Measurements from ENCODE around the gene HELQ. TPM values are rescaled to one million over a fixed set of nuclear protein-coding genes. Genes with fewer than 3 reads are reported as not detected.
A peak's percentile ranks its signal among the peaks of the same experiment; 100 is the strongest.

Gene HELQ
- total RNA-seq, 2 experiments from 2014 or later: 7.9 to 10.9 TPM

DNA sequence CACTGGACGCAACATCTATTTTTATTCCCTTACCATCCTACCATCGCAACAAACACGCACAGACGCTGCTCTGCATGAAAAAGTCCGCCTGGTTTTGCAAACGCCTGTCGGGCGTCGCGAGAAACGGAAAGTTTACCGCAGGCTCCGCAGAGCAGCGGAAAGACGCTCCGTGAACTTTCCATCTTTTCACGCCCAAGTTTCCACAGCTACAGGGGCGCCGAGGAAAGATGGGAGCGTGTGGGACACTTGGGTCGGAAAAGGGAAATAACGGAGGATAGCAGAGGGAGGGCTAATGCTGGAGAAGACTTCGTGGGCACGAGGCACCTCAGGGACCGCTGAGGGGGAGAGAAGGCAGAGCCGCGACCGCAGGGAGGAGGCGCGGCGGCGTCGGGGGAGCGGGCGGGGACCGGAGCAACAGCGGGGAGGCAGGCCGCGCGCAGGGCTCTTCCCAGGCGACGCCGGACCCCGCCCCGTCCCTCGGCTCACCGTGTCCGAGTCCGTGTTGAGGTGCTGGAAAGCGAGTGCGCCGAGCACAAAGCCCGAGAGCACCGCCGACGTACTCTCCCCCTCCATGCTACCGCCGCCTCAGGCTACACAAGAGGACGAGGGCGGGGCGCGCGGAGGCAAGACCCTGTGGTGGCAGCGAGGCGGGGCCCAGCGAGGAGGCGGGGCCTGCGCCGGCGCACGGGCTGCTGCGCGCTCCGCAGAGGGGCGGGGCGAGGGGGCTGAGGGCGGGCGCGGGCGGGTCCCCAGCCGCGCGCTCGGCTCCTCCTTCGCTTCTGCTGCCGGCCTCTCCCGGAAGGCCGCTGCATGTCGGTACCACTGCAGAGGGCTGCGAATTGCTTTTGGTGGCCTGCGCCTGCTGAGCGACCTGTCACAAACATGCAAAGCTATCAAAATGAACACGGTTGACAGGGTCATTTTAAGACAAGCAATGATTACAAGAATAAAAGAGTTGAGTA is 29.2 kb upstream of the HELQ start, which contains the start of gene ABRAXAS1:
Gene ABRAXAS1, minus strand, starts transcription at position 601 of the 962 bp plus-strand sequence. Its CDS starts 28 bp downstream, at position 573.
- no peaks in the 10 kb centered on the region for H3K9me3 Mint-ChIP-seq
- CTCF ChIA-PET: interaction anchor here (0.6 to 1.3 kb wide), 3 partner anchors 13 to 203 kb away, joined by 3 to 4 read pairs (median 3); no protein-coding TSS in a partner anchor
- DNase-seq: peak; percentile 92
- no peaks in the 10 kb centered on the region for H3K27me3 Mint-ChIP-seq (ENCODE audit: low read depth)
- peaks cover 4% of the 10 kb centered on the region for H3K36me3 Mint-ChIP-seq (ENCODE audit: low read depth)
- intact Hi-C loops (cut with micrococcal nuclease): loop anchor here (1.0 to 10.0 kb wide), 10 partner anchors 20 to 1200 kb away; partner anchors contain the start of genes COPS4, COQ2, GPAT3 and HELQ
- H3K27ac Mint-ChIP-seq: peak within 1 kb of the TSS; percentile 91
- peaks cover 19% of the 10 kb centered on the region for H3K4me1 Mint-ChIP-seq (ENCODE audit: low read depth)
- H3K4me3 Mint-ChIP-seq: peak within 1 kb of the TSS; percentile 99

- intact Hi-C loops (cut with micrococcal nuclease): no loop called here
- DNase-seq: no peak
- no peak overlapping the region for H3K27ac Mint-ChIP-seq
- H3K9me3 Mint-ChIP-seq: no peaks in the 10 kb centered on the region
- no peak overlapping the region for H3K4me3 Mint-ChIP-seq
- CTCF ChIA-PET: interaction anchor here (0.6 kb wide), 1 partner anchor 368 kb away, joined by 4 read pairs; no protein-coding TSS in a partner anchor
- H3K27me3 Mint-ChIP-seq (ENCODE audit: low read depth): no peaks in the 10 kb centered on the region
- peaks cover 6% of the 10 kb centered on the region for H3K4me1 Mint-ChIP-seq (ENCODE audit: low read depth)
- H3K36me3 Mint-ChIP-seq (ENCODE audit: low read depth): peaks cover 17% of the 10 kb centered on the region
Observed at GRCh38 chr4:83473966-83474365, 18.3 kb upstream of the HELQ start.

GRCh38 chr4:83473423-83473822 is 17.8 kb upstream of the HELQ start:
- Mint-ChIP-seq H3K9me3 (no peaks in the 10 kb centered on the region), H3K27ac (no peak overlapping the region), H3K27me3 (ENCODE audit: low read depth) (no peaks in the 10 kb centered on the region), H3K36me3 (ENCODE audit: low read depth) (peaks cover 18% of the 10 kb centered on the region), H3K4me3 (no peak overlapping the region), H3K4me1 (ENCODE audit: low read depth) (peaks cover 6% of the 10 kb centered on the region)
- intact Hi-C loops (cut with micrococcal nuclease): no loop called here
- DNase-seq: no peak
- CTCF ChIA-PET: no interaction called here

- DNase-seq: no peak
- CTCF ChIA-PET: interaction anchor here (1.7 to 2.6 kb wide), 2 partner anchors 99 to 173 kb away, joined by 5 to 15 read pairs; partner anchors contain the start of gene COQ2
- H3K4me1 Mint-ChIP-seq (ENCODE audit: low read depth): peaks cover 42% of the 10 kb centered on the region
- H3K4me3 Mint-ChIP-seq: peak overlapping the region; percentile 100
- no peaks in the 10 kb centered on the region for H3K27me3 Mint-ChIP-seq (ENCODE audit: low read depth)
- intact Hi-C loops (cut with micrococcal nuclease): no loop called here
- H3K9me3 Mint-ChIP-seq: no peaks in the 10 kb centered on the region
- H3K27ac Mint-ChIP-seq: peak overlapping the region; percentile 100
- peaks cover 41% of the 10 kb centered on the region for H3K36me3 Mint-ChIP-seq (ENCODE audit: low read depth)
Observed at GRCh38 chr4:83456184-83456501, 520 bp upstream of the HELQ start.

DNA sequence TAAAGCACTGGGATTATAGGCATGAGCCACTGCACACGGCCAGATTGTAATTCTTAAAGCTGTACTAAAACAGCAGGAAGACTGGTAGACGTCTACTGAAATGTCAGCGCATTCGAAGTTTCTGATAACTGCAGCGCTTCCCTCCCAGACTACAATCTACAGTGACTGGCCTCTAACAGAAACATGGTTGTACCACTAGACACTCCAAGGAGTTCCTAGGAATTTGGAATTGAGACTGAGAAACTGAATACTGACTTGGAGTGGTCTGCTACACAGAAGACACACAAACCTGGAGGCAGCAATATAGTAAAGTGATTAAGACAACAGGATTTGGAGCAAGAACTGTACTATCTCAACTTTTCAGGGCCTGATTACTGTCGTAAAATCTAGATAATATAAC is 937 bp downstream of the HELQ start:
- no peaks in the 10 kb centered on the region for H3K27me3 Mint-ChIP-seq (ENCODE audit: low read depth)
- H3K4me3 Mint-ChIP-seq: peak overlapping the region; percentile 100
- intact Hi-C loops (cut with micrococcal nuclease): loop anchor here (1.0 to 2.0 kb wide), 15 partner anchors 31 to 1128 kb away; partner anchors contain the start of genes ABRAXAS1, CDS1, COPS4 and COQ2
- CTCF ChIA-PET: interaction anchor here (1.0 to 2.6 kb wide), 3 partner anchors 94 to 172 kb away, joined by 5 to 15 read pairs (median 5); partner anchors contain the start of gene COQ2
- peak overlapping the region; percentile 100 for H3K27ac Mint-ChIP-seq
- peaks cover 43% of the 10 kb centered on the region for H3K36me3 Mint-ChIP-seq (ENCODE audit: low read depth)
- no peaks in the 10 kb centered on the region for H3K9me3 Mint-ChIP-seq
- peaks cover 46% of the 10 kb centered on the region for H3K4me1 Mint-ChIP-seq (ENCODE audit: low read depth)
- DNase-seq: no peak

DNA sequence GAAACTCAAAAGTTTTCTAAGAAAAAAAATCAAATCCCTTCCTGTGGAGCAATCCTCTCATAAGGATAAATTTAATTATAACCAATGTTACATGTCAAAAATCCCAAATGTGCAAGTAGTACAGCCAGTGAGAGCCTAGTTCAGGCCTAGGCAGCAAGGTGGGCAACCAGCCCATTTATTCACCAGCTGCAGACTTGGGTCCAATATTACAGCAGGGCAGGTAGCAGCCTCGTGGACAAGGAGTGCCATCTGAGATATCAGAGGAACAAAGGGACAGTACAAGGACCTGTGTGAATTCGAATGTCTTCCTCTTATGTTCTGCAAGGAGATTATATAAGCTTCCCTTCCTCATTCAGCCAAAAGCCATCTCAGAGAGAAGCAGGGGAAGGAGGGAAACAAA is 6.6 kb downstream of the HELQ start:
- CTCF ChIA-PET: no interaction called here
- DNase-seq: no peak
- Mint-ChIP-seq H3K27ac (peak overlapping the region; percentile 37), H3K9me3 (no peaks in the 10 kb centered on the region), H3K4me3 (no peak overlapping the region), H3K36me3 (ENCODE audit: low read depth) (peaks cover 24% of the 10 kb centered on the region), H3K4me1 (ENCODE audit: low read depth) (peaks cover 29% of the 10 kb centered on the region), H3K27me3 (ENCODE audit: low read depth) (no peaks in the 10 kb centered on the region)
- intact Hi-C loops (cut with micrococcal nuclease): no loop called here

DNA sequence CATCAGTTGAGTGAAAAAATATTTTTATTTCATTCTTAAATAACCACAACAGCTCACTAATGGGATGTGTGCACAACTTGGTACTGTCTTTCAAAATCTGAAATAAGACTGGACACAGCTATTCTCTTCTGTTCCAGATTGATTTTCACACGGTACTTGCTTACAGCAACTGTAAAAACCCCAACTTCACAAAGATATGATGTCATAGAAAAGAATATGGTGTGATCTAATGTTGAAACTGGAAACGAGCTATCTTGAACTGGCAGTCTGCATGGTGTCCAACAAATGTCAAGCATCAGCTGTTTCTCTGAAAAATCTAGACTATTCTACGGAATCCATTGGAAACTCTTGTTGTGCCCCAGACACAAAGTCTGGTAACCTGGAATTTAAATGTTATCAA is 14.7 kb downstream of the HELQ start:
- CTCF ChIA-PET: no interaction called here
- H3K36me3 Mint-ChIP-seq (ENCODE audit: low read depth): peaks cover 11% of the 10 kb centered on the region
- intact Hi-C loops (cut with micrococcal nuclease): no loop called here

GRCh38 chr4:83440148-83440814 is 15.3 kb downstream of the HELQ start:
- no peak overlapping the region for H3K4me3 Mint-ChIP-seq
- H3K9me3 Mint-ChIP-seq: no peaks in the 10 kb centered on the region
- CTCF ChIA-PET: no interaction called here
- DNase-seq: no peak
- peaks cover 11% of the 10 kb centered on the region for H3K36me3 Mint-ChIP-seq (ENCODE audit: low read depth)
- intact Hi-C loops (cut with micrococcal nuclease): no loop called here
- H3K4me1 Mint-ChIP-seq (ENCODE audit: low read depth): peaks cover 2% of the 10 kb centered on the region
- no peaks in the 10 kb centered on the region for H3K27me3 Mint-ChIP-seq (ENCODE audit: low read depth)
- H3K27ac Mint-ChIP-seq: no peak overlapping the region

More for the DNA sequence above, 14.7 kb downstream of the HELQ start:
- Mint-ChIP-seq H3K4me1 (ENCODE audit: low read depth) (no peaks in the 10 kb centered on the region), H3K9me3 (no peaks in the 10 kb centered on the region), H3K4me3 (no peak overlapping the region), H3K27ac (no peak overlapping the region), H3K27me3 (ENCODE audit: low read depth) (no peaks in the 10 kb centered on the region)
- DNase-seq: no peak

GRCh38 chr4:83438719-83439118 is 16.9 kb downstream of the HELQ start:
- no peaks in the 10 kb centered on the region for H3K9me3 Mint-ChIP-seq
- peaks cover 2% of the 10 kb centered on the region for H3K4me1 Mint-ChIP-seq (ENCODE audit: low read depth)
- peaks cover 9% of the 10 kb centered on the region for H3K36me3 Mint-ChIP-seq (ENCODE audit: low read depth)
- intact Hi-C loops (cut with micrococcal nuclease): no loop called here
- no peak for DNase-seq
- no peaks in the 10 kb centered on the region for H3K27me3 Mint-ChIP-seq (ENCODE audit: low read depth)
- H3K4me3 Mint-ChIP-seq: no peak overlapping the region
- CTCF ChIA-PET: interaction anchor here (0.7 kb wide), 1 partner anchor 58 kb away, joined by 4 read pairs; no protein-coding TSS in a partner anchor
- H3K27ac Mint-ChIP-seq: no peak overlapping the region

DNA sequence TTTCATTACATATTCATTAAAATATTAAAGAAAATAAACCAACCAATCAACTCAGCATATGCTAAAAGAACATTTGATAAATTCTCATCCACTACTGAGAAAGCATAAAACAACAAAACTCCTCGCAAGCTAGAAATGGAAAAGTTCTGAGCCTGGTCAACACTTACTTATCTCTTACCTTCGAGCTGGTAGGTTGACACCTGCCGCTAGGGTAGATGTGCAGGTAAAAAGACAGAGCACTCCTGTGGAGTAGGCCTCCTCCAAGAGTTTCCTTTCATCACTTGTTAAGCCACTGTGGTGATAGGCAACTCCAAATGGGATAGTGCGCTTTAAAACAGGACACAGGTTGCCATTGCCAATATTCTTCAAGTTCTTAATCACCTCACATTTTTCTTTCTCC is 18.9 kb downstream of the HELQ start:
- H3K4me1 Mint-ChIP-seq (ENCODE audit: low read depth): peaks cover 2% of the 10 kb centered on the region
- H3K27ac Mint-ChIP-seq: no peak overlapping the region
- no peaks in the 10 kb centered on the region for H3K27me3 Mint-ChIP-seq (ENCODE audit: low read depth)
- H3K9me3 Mint-ChIP-seq: no peaks in the 10 kb centered on the region
- intact Hi-C loops (cut with micrococcal nuclease): no loop called here
- no peak overlapping the region for H3K4me3 Mint-ChIP-seq
- peaks cover 7% of the 10 kb centered on the region for H3K36me3 Mint-ChIP-seq (ENCODE audit: low read depth)
- no peak for DNase-seq
- CTCF ChIA-PET: no interaction called here

DNA sequence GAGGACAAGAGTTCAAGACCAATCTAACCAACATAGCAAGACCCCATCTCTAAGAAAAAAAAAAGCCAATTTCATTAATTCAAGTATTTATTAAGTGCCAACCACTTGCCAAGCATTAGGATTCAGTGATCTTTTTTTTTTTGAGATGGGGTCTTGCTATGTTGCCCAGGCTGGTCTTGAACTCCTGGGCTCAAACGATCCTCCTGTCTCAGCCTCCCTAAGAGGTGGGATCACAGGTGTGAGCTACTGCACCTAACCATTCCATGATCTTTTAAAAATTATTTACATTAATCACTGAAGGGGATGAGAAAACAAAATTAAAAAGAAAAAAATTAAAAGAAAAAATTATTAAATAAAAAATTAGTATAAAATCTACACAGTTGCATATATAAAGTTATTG is 24.4 kb downstream of the HELQ start:
- Mint-ChIP-seq H3K9me3 (no peaks in the 10 kb centered on the region), H3K36me3 (ENCODE audit: low read depth) (peaks cover 4% of the 10 kb centered on the region), H3K4me3 (no peak overlapping the region), H3K4me1 (ENCODE audit: low read depth) (peaks cover 2% of the 10 kb centered on the region), H3K27me3 (ENCODE audit: low read depth) (no peaks in the 10 kb centered on the region), H3K27ac (no peak overlapping the region)
- no peak for DNase-seq
- CTCF ChIA-PET: no interaction called here
- intact Hi-C loops (cut with micrococcal nuclease): no loop called here

DNA sequence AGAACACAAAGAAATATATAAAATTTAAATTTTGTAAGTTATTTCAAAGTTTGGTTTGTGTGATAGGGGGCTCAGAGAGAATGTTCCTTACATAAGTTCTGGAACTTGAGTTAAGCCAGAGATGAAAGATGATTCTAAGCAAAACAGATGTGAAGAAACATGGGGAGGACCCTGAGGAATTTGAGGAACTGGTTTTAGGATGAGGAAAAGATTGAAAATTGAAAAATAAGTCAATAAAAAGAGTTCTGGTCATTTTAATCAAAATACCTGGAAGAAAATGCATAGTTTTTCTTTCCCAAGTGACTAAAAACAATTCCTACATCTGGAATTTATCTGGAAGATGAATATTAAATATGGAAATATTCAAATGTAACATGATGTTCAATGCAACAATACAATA is 37.4 kb downstream of the HELQ start:
- H3K27me3 Mint-ChIP-seq (ENCODE audit: low read depth): no peaks in the 10 kb centered on the region
- H3K4me3 Mint-ChIP-seq: no peak overlapping the region
- no peak for DNase-seq
- no peak overlapping the region for H3K27ac Mint-ChIP-seq
- H3K4me1 Mint-ChIP-seq (ENCODE audit: low read depth): no peaks in the 10 kb centered on the region
- no peaks in the 10 kb centered on the region for H3K9me3 Mint-ChIP-seq
- peaks cover 8% of the 10 kb centered on the region for H3K36me3 Mint-ChIP-seq (ENCODE audit: low read depth)
- intact Hi-C loops (cut with micrococcal nuclease): no loop called here
- CTCF ChIA-PET: interaction anchor here (0.6 to 1.3 kb wide), 2 partner anchors 34 to 83 kb away, joined by 3 to 4 read pairs; no protein-coding TSS in a partner anchor
